ENCODE results near the gene LYPLA2.

The LYPLA2 gene

GRCh38 chr1:23790696-23791515 is at the start of gene LYPLA2:
LYPLA2 (plus strand) TSS chr1:23791145; CDS start chr1:23792683, 1,538 bp downstream.
- peak within 1 kb of the TSS; percentile 88 to 90 for H3K4me3 ChIP-seq (replicated peaks in 1 of 2; ENCODE audit: low read depth in 2 of 2, low read length in 2 of 2)
- DNase-seq (ENCODE audit: low read depth in 2 of 2) = peak; percentile 88 to 93

GRCh38 chr1:23741609-23742008 is 49.3 kb upstream of the LYPLA2 start:
- no peak for DNase-seq (ENCODE audit: low read depth in 2 of 2)
- TF ChIP-seq CTCF (IDR thresholded peaks at IDR 0.05; ENCODE audit: low read depth, low read length) = no peak
- no peak overlapping the region for H3K4me3 ChIP-seq (replicated peaks in 1 of 2; ENCODE audit: low read depth in 2 of 2, low read length in 2 of 2)

More at GRCh38 chr1:23790696-23791515, at the start of gene LYPLA2:
- TF ChIP-seq CTCF (IDR thresholded peaks at IDR 0.05; ENCODE audit: low read depth, low read length) = no peak

- TF ChIP-seq CTCF (IDR thresholded peaks at IDR 0.05; ENCODE audit: low read depth, low read length) = no peak
- H3K4me3 ChIP-seq (replicated peaks in 1 of 2; ENCODE audit: low read depth in 2 of 2, low read length in 2 of 2) = peak overlapping the region; percentile 67 to 89
- peak; percentile 25 to 34 for DNase-seq (ENCODE audit: low read depth in 2 of 2)
Measured at GRCh38 chr1:23742670-23743286, 48.2 kb upstream of the LYPLA2 start.

- H3K4me3 ChIP-seq (replicated peaks in 1 of 2; ENCODE audit: low read depth in 2 of 2, low read length in 2 of 2) = peak within 1 kb of the TSS; percentile 67 to 89
- no peak for TF ChIP-seq CTCF (IDR thresholded peaks at IDR 0.05; ENCODE audit: low read depth, low read length)
- DNase-seq (ENCODE audit: low read depth in 2 of 2) = peak; percentile 51 to 68
Measured at GRCh38 chr1:23743287-23744152, 47.4 kb upstream of the LYPLA2 start, which contains the start of gene ELOA. ELOA (plus strand) TSS chr1:23743471; CDS start chr1:23743504, 33 bp downstream.

- peak; percentile 61 to 63 for DNase-seq (ENCODE audit: low read depth in 2 of 2)
- H3K4me3 ChIP-seq (replicated peaks in 1 of 2; ENCODE audit: low read depth in 2 of 2, low read length in 2 of 2) = no peak overlapping the region
Measured at GRCh38 chr1:23745515-23745914, 45.4 kb upstream of the LYPLA2 start.

More at GRCh38 chr1:23745515-23745914, 45.4 kb upstream of the LYPLA2 start:
- TF ChIP-seq CTCF (IDR thresholded peaks at IDR 0.05; ENCODE audit: low read depth, low read length) = peak; percentile 45

All from cardiac fibroblast (primary cell).